SK-N-MC (cell line): ENCODE measurements around the gene PLXNC1.

Source experiments
- DNase-seq: peaks from one replicate; pipeline ENCODE4 v3.0.0-alpha.2; 2011; ENCODE audit warnings: low read depth, low spot score
- H3K27ac ChIP-seq: fragments of 200-600 bp; sonication (generic); 2 replicates; pipeline ENCODE4 v1.5.1; 2016; ENCODE audit warnings: mixed run types
- H3K36me3 ChIP-seq: fragments of 200-600 bp; sonication (generic); 2 replicates; pipeline ENCODE4 v1.6.1; 2017; ENCODE audit warnings: antibody characterized with exemption, low read length, mixed read lengths; ENCODE audit not compliant: insufficient read depth
- H3K4me3 ChIP-seq: fragments of 200-600 bp; sonication (generic); 2 replicates; pipeline ENCODE4 v1.5.1; 2016
- H3K9ac ChIP-seq: fragments of 200-600 bp; sonication (generic); 2 replicates; pipeline ENCODE4 v1.8.0; 2017; ENCODE audit warnings: mixed run types, mixed read lengths; ENCODE audit not compliant: insufficient read length
- H3K9me3 ChIP-seq: fragments of 200-600 bp; sonication (generic); 2 replicates; pipeline ENCODE4 v1.6.1; 2017; ENCODE audit warnings: low read depth, mild to moderate bottlenecking, antibody characterized with exemption, low read length, moderate library complexity, mixed read lengths
- EZH2 ChIP-seq: fragments of 200-600 bp; sonication (generic); IDR thresholded peaks from one replicate; pipeline ENCODE4 v1.6.1; 2017; ENCODE audit warnings: antibody characterized with exemption
- FOXP2 ChIP-seq: optimal IDR thresholded peaks from 2 replicates; pipeline ENCODE3; 2011; ENCODE audit warnings: mild to moderate bottlenecking, moderate library complexity; ENCODE audit not compliant: insufficient read depth; ENCODE audit errors: extremely low read length, control extremely low read depth
- POLR2AphosphoS5 ChIP-seq: IDR thresholded peaks from 2 replicates; pipeline ENCODE4 v1.6.1; 2012; ENCODE audit warnings: mild to moderate bottlenecking, low read depth, low read length, borderline replicate concordance

Gene PLXNC1

DNA sequence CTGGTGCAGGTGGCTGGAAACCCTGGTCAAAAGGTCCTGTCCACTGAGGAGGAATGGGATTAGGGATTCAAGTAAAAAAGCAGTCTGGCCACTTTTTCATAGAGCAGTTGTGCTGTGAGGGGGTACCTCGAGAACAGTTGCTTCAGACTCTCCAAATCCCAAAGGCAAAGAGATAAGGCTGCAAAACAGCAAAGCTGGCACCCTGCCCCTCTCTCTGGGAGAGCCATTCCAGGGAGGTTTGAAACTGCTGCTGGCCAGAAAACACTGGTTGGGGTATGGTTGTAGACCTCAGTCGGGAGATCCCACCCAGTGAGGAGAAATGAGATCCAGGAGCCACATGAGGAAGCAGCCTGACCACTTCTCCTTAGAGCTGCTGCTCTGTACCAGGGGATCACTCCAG, 174.0 kb downstream of the PLXNC1 start:
- Histone ChIP-seq H3K9ac (no peak overlapping the region), H3K4me3 (no peak overlapping the region), H3K27ac (no peak overlapping the region), H3K36me3 (peaks cover 35% of the 10 kb centered on the region; the same call in 1 of the 2 replicates), H3K9me3 (no peaks in the 10 kb centered on the region)
- TF ChIP-seq POLR2AphosphoS5 = no peak
- TF ChIP-seq EZH2 = no peak
- TF ChIP-seq FOXP2 = no peak
- DNase-seq = no peak

DNA sequence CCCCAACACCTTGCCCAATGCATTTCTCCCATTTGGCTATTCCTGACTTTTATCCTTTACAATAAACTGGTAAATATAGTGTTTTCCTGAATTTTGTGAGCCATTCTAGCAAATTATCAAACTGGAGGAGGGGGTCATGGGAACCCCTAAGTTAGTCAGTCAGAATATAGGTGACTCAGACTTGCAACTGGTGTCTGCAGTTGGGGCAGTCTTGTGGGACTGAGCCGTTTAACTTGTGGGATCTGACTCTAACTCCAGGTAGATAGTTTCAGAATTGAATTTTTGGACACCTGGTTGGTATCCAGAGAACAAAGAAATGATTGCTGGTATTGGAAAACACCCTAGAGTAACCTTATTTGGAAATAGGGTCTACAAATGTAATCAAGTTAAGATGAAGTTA, 177.9 kb downstream of the PLXNC1 start:
- no peak for DNase-seq
- no peak for TF ChIP-seq EZH2
- TF ChIP-seq POLR2AphosphoS5 = no peak
- no peak for TF ChIP-seq FOXP2

DNA sequence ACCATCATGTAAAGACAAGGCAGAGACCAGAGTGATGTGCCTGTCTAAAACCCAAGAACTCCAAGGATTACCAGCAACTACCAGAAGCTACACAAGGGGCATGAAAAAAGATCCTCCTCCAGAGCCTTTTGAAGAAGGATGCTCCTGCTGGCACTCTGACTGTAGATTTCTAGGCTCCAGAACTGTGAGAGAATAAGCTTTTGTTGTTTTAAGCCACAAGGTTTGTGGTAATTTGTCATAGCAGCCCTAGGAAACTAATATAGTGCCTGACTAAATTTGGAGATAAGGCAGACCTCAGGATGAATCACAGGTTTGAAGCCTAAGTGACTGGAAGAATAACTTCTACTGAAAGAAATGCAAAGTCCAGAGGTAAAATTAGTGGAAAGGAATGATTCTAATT, 178.3 kb downstream of the PLXNC1 start:
- Histone ChIP-seq H3K27ac (no peak overlapping the region), H3K36me3 (peaks cover 23% of the 10 kb centered on the region; the same call in 1 of the 2 replicates), H3K4me3 (no peak overlapping the region), H3K9me3 (no peaks in the 10 kb centered on the region), H3K9ac (no peak overlapping the region)
- TF ChIP-seq EZH2 = no peak
- no peak for TF ChIP-seq FOXP2
- TF ChIP-seq POLR2AphosphoS5 = no peak
- no peak for DNase-seq

More for the DNA sequence above, 177.9 kb downstream of the PLXNC1 start:
- peaks cover 28% of the 10 kb centered on the region; the same call in 1 of the 2 replicates for H3K36me3 ChIP-seq
- H3K9ac ChIP-seq = no peak overlapping the region
- no peaks in the 10 kb centered on the region for H3K9me3 ChIP-seq
- H3K4me3 ChIP-seq = no peak overlapping the region
- no peak overlapping the region for H3K27ac ChIP-seq

DNA sequence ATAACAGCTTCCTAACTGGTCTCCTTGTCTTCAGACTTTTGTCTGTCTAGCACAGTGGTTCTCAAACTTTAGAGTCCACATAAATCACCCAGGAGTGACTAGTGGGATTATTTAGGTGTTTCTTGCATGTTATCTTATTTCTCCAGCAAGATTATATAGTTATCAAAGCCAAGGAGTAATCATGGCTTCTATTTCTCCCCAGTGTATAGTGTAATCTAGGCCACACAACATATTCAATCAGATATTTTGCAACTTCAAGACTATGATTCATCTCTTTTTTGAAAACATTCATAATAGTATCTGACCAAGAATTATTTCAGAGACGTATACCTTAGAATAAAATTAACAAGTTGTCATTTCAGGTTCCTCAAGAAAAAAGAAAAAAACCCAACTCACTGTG, 179.4 kb downstream of the PLXNC1 start:
- H3K9me3 ChIP-seq = no peaks in the 10 kb centered on the region
- H3K36me3 ChIP-seq = peaks cover 12% of the 10 kb centered on the region; the same call in 1 of the 2 replicates
- no peak overlapping the region for H3K9ac ChIP-seq
- H3K4me3 ChIP-seq = no peak overlapping the region
- DNase-seq = no peak
- H3K27ac ChIP-seq = no peak overlapping the region
- TF ChIP-seq EZH2 (no peak), FOXP2 (no peak), POLR2AphosphoS5 (no peak)

DNA sequence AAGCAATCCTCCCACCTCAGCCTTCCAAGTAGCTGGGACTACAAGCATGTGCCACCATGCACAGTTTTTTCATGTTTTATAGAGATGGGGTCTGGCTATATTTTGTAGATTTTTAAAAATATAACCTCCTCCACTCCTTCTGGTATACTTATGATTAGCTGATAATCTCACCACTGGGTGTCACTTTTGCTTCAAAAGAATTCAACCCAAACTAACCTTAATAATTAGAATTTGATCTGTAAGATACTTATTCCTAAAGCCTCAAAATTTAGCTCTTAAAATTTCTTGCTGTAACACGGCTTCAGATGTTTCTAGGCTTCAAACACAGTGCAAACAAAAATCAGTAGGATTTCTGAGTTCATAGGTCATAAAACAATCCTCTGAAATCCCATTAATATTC, 181.0 kb downstream of the PLXNC1 start:
- no peaks in the 10 kb centered on the region for H3K9me3 ChIP-seq
- no peak overlapping the region for H3K4me3 ChIP-seq
- TF ChIP-seq POLR2AphosphoS5 = no peak
- DNase-seq = no peak
- H3K27ac ChIP-seq = no peak overlapping the region
- H3K36me3 ChIP-seq = no peaks in the 10 kb centered on the region; the same call in 1 of the 2 replicates
- H3K9ac ChIP-seq = no peak overlapping the region

DNA sequence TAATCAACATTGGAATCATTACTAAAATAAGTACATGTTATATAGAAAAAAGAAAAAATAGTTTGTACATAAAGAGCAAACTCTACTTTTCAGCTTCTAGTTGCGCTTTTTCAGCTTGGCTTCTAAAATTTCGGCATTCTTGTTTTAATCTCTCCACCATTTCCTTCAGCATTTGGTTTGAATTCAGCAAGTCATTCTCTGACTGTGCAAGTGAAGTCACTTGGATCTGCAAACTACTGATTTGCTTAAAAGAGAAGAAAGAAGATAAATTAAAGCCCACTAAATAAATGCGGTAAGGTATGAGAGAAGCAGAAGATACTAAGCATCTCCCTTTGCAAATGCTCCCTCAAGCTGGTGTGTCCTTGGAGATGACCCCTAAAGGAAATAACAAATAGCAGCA, 185.0 kb downstream of the PLXNC1 start:
- no peak for DNase-seq
- no peak overlapping the region for H3K9ac ChIP-seq
- no peaks in the 10 kb centered on the region; the same call in 1 of the 2 replicates for H3K36me3 ChIP-seq
- no peaks in the 10 kb centered on the region for H3K9me3 ChIP-seq
- no peak overlapping the region for H3K27ac ChIP-seq
- TF ChIP-seq POLR2AphosphoS5 (no peak), FOXP2 (no peak), EZH2 (no peak)
- no peak overlapping the region for H3K4me3 ChIP-seq

DNA sequence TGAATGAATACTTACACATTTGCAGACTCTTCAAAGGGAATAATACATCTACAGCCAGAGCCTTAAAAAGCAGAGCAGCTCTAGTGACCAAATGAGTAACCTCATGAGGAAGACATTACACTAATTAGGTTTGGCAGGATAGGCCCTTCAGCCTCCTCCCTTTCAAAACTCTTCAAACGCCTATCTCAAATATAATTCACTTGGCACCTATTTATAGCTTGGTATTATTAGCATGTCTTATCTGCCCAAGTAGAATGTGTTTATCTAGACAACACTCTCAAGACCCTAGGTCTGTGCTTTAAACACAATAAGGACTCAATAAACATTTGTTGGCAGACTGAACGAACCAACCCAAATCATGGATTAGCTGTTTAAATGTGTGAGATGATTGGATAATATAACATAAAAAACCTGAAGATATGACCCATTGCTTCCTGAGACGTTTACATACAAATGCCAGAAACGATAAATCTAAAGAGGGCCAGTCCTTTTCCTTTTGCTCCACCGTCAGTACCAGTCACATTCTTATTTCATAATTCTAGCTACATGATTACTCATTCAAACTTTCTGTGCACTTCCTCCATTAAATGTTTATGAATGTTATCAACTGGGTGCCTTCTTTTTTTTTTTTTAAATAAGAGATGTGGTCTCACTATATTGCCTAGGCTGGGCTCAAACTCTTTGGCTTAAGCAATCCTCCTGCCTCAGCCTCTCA, 188.0 kb downstream of the PLXNC1 start:
- no peak overlapping the region for H3K27ac ChIP-seq
- no peaks in the 10 kb centered on the region for H3K9me3 ChIP-seq
- TF ChIP-seq FOXP2 = no peak
- no peak for TF ChIP-seq EZH2
- TF ChIP-seq POLR2AphosphoS5 = no peak
- no peak overlapping the region for H3K9ac ChIP-seq
- H3K36me3 ChIP-seq = no peaks in the 10 kb centered on the region
- no peak overlapping the region for H3K4me3 ChIP-seq
- DNase-seq = no peak

DNA sequence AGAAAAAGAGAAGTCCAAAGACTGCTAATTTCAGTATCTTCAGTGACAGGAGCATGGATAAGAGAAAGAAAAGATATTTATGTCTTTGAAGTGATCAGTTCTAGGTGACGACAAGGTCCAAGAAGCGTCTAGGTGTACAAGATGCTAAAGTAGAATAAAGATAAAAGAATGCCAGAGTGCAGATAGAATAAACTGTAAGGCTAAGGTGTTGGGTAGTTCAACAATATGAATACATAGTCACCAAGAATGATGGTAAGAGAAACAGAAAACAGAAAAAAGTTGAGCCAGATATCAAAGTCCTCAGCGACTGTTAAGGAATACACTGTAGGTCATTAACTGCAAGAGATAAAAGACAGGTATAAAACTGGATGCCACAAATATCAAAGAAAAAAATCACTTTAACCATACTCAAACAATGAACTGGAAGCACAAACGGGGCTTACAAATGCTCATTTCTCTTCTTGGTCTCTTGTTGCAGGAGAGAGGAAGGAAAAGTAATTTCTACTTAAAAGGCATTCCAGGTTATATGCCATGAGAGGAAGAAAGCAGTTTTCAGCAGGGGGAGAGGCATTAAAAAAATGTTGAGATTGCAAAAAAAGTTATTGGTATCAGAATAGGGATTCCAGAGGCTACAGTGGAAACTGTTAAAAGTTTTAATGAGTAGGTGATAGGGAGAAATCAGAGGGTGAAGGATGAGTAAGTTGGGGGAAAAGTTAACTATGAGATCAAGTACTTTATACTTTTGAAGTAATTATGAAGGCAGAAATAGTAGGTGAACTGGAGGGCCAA, 189.8 kb downstream of the PLXNC1 start:
- H3K36me3 ChIP-seq = no peaks in the 10 kb centered on the region
- H3K9me3 ChIP-seq = no peaks in the 10 kb centered on the region
- no peak for DNase-seq
- TF ChIP-seq POLR2AphosphoS5 = no peak
- no peak for TF ChIP-seq FOXP2
- no peak overlapping the region for H3K9ac ChIP-seq
- H3K4me3 ChIP-seq = no peak overlapping the region
- H3K27ac ChIP-seq = no peak overlapping the region

DNA sequence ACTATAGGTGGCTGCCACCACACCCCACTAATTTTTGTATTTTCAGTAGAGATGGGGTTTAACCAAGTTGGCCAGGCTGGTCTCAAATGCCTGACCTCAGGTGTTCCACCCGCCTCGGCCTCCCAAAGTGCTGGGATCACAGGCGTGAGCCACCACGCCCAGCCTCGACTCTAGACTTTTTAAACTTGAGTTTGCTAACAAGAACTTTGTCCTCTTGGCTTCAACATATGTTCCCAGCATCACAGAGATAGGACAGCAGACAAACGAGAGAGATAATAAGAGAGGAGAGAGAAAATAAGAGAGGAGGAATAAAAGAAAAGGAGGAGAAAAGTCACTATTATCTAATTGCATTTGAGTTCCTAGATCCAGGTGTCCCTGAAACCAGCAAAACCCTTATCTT, 192.2 kb downstream of the PLXNC1 start:
- Histone ChIP-seq H3K27ac (no peak overlapping the region), H3K36me3 (peaks cover 3% of the 10 kb centered on the region; the same call in 1 of the 2 replicates), H3K9ac (no peak overlapping the region), H3K4me3 (no peak overlapping the region), H3K9me3 (no peaks in the 10 kb centered on the region)
- DNase-seq = no peak
- TF ChIP-seq POLR2AphosphoS5 (no peak), FOXP2 (no peak), EZH2 (no peak)
